Muscle layer of duodenum (tissue), 2 donors: ENCODE measurements around the gene FHL3.
A peak's percentile ranks its signal among the peaks of the same experiment; 100 is the strongest.

Source experiments
- H3K27ac ChIP-seq: one replicate; pipeline ENCODE4 v1.7.0; 2013; ENCODE audit warnings: mild to moderate bottlenecking, low read length
- H3K27me3 ChIP-seq: one replicate; pipeline ENCODE4 v1.7.0; 2013; ENCODE audit warnings: low read depth, mild to moderate bottlenecking, control low read depth, low read length
- H3K36me3 ChIP-seq, 2 donors: one replicate each; pipeline ENCODE4 v1.7.0; 2013; ENCODE audit warnings: low read length in 2 of 2, control low read depth in 1 of 2, mild to moderate bottlenecking in 1 of 2; ENCODE audit not compliant: insufficient read depth in 2 of 2, control insufficient read depth in 1 of 2
- H3K4me1 ChIP-seq, 2 donors: one replicate each; pipeline ENCODE4 v1.7.0; 2013; ENCODE audit warnings: low read length in 2 of 2, mild to moderate bottlenecking in 2 of 2, control low read depth in 1 of 2, moderate library complexity in 1 of 2; ENCODE audit not compliant: insufficient read depth in 2 of 2, control insufficient read depth in 1 of 2
- H3K4me3 ChIP-seq, 2 donors: one replicate each; pipeline ENCODE4 v1.7.0; 2013; ENCODE audit warnings: low read length in 2 of 2, low read depth in 1 of 2, mild to moderate bottlenecking in 1 of 2
- H3K9me3 ChIP-seq, 2 donors: one replicate each; pipeline ENCODE4 v1.7.0; 2013; ENCODE audit warnings: low read length in 2 of 2, control low read depth in 1 of 2, mild to moderate bottlenecking in 1 of 2; ENCODE audit not compliant: control insufficient read depth in 1 of 2
- donor health status: healthy.

The FHL3 gene, protein sequence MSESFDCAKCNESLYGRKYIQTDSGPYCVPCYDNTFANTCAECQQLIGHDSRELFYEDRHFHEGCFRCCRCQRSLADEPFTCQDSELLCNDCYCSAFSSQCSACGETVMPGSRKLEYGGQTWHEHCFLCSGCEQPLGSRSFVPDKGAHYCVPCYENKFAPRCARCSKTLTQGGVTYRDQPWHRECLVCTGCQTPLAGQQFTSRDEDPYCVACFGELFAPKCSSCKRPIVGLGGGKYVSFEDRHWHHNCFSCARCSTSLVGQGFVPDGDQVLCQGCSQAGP

DNA sequence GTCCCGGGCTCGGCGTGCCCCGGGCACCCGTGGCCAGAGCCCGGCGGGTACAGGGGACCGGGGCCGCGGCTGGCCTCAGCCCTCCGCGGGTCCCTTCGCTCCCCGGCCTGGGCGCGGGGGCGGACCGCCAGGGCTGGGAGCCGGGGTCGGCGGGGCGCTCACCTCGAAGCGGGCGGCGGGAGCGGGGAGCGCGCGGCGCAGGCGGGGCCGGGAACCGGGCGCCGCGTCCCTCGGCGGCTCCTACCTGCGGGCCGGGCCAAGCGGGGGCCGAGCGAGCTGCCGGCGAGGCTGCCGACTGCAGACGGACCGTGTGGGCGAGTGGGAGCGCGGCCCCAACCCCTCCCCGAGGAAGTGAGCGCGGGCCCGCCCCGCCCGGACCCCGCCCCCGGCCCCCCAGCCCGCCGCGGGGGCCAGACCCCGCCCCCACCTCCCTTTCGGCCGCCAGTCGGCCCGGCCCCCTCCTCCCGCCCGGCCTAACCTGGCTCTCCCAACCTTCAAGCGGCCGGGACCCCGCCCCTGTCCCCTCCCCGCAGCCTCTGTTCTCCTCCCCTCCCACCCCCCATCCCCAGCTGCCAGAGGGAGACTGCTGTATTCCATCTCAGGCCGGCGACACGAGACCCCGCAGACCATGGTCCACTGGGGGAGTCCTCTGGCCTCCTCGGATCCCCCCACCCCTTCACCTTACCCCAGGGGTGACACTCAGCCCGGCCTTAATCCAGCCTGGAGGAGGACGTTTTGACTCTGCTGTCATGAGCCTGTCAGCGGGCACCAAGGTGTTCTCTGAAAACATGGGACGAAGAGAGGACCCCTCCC is at the start of gene FHL3:
Gene FHL3 (minus strand): TSS at position 320 of the 813 bp plus-strand sequence. CDS start 6,102 bp downstream, outside the sequence.
- Histone ChIP-seq H3K27ac (peak within 1 kb of the TSS; percentile 85), H3K4me1 (peaks cover 11 to 31% of the 10 kb centered on the region in 2 donors), H3K27me3 (no peaks in the 10 kb centered on the region), H3K36me3 (peaks cover 0 to 6% of the 10 kb centered on the region in 2 donors), H3K9me3 (no peaks in the 10 kb centered on the region), H3K4me3 (peak within 1 kb of the TSS; percentile 68 to 77)

DNA sequence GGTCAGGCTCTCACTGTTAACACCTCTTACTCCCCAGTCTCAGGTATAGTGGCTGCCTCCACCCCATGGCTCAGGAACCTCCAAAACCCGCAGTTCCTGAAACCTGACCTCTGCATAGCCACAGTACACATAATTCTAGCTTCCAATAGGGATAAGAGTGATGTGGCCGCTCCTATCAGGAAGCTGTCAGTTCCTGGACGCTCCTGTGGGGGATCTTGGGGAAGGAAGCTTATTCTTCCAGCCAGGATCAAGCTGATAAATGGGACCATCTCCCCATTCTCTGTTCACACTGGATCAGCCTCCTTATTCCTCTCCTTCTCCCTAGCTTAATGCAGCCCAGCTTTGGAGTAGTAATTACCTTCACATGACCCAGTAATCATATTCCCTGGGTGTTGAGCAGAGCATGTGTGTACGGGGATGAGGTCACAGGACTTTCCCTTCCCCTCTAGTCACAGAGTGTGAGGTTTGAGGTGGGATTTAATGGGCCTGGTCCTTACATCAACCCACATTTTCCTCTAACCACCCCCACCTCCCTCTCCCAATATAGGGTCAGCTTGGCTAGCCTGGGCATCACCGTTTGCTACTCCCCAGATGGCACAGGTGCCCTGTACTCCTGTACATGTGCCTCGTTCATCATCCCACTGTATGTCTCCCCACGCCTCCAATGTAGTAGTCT is 48.2 kb upstream of the FHL3 start:
- Histone ChIP-seq H3K27ac (no peak overlapping the region), H3K9me3 (no peaks in the 10 kb centered on the region), H3K27me3 (peaks cover under 1% of the 10 kb centered on the region), H3K4me3 (no peak overlapping the region), H3K36me3 (no peaks in the 10 kb centered on the region), H3K4me1 (no peaks in the 10 kb centered on the region)

DNA sequence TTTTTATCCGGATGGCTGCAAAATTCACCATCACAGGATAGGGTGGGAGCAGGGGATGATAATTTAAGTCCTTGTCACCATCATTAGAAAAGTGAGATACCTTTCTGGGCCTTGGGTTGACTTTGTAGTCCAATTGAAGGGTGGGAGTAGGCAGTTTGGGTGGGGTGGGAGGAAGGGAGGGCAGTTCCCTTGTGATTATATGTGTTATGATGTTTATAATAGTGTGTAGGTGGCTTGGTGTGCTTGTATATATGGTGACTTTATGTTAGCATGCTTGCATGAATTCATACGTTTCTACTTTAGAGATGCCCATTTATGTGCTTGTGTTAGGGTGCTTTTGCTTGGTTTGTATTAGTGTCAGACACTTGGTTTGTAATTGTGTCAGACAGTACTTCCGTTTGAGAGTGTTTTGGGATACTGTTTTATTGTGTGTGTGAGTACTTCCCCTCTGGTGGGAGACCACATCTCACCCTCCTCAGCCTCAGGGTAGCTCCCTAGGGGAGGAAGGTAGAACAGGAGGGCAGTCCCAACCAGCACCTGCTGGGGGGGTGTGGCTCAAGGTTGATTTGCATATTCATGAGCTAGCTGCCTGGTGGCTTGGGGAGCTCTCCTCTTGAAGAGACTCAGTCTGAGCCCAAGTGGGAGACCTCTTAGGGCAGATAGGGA is 47.6 kb upstream of the FHL3 start:
- no peak overlapping the region for H3K27ac ChIP-seq
- H3K27me3 ChIP-seq: peaks cover 7% of the 10 kb centered on the region
- no peaks in the 10 kb centered on the region for H3K36me3 ChIP-seq
- H3K9me3 ChIP-seq: no peaks in the 10 kb centered on the region
- H3K4me3 ChIP-seq: no peak overlapping the region
- H3K4me1 ChIP-seq: peaks cover 2 to 3% of the 10 kb centered on the region in 2 donors

DNA sequence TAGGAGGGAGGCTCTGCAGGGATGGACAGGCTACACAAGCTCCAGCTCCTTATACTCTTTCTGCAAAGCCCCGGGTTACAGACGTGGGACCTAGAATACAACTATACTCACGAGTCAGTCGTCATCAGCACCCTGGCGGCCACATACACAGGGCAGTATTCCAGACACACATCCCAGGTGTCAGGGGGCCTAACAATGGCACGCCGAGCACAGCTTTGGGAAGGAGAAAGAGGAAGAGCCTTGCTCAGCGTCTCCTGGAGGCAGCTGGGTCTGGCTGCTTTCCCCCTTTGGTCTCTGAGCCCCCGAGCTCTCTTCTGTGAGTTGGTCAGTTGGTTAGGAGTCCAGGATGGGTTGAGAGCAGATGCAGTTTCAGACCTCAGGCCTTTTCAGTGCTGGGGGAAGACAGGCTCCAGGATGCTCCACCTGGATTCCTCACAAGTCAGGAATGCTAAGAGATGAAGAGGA is 45.8 kb upstream of the FHL3 start:
- H3K36me3 ChIP-seq: no peaks in the 10 kb centered on the region
- peaks cover 4 to 10% of the 10 kb centered on the region in 2 donors for H3K4me1 ChIP-seq
- H3K27ac ChIP-seq: no peak overlapping the region
- no peaks in the 10 kb centered on the region for H3K9me3 ChIP-seq
- no peak overlapping the region for H3K4me3 ChIP-seq
- peaks cover 13% of the 10 kb centered on the region for H3K27me3 ChIP-seq

DNA sequence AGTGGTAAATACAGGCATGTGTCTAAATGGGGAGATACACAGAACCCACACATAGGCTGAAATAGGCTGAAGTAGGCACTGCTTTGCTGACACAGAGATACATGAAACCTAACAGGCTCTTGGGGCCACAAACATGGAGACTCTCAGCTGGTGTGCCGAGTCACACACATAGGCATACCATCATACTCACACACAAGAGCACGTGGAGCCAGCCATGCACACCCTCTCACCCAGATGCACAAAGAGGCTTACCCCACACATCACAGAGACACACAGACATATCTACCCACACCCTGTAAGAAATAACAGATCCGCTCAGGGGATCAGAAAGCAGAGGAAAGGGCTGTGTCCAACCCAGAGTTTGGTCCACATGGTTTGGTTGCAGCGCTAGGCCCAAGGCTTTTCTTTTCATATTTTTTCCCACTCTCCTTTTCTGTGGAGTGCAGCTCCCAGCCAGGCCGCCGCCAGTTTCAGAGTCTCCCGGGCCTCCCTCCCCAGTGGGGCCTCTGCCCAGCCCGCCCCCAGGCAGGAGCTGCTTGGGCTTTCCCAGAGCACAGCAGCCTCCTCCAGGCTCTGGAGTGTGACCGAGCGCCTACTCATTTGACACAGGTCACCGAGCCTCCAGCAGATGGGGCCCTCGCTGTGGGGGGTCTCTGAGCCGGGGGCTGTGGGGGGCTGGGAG is 45.2 kb upstream of the FHL3 start:
- Histone ChIP-seq H3K27ac (no peak overlapping the region), H3K4me1 (peaks cover 4 to 14% of the 10 kb centered on the region in 2 donors), H3K27me3 (peaks cover 16% of the 10 kb centered on the region), H3K9me3 (no peaks in the 10 kb centered on the region), H3K36me3 (no peaks in the 10 kb centered on the region), H3K4me3 (no peak overlapping the region)

DNA sequence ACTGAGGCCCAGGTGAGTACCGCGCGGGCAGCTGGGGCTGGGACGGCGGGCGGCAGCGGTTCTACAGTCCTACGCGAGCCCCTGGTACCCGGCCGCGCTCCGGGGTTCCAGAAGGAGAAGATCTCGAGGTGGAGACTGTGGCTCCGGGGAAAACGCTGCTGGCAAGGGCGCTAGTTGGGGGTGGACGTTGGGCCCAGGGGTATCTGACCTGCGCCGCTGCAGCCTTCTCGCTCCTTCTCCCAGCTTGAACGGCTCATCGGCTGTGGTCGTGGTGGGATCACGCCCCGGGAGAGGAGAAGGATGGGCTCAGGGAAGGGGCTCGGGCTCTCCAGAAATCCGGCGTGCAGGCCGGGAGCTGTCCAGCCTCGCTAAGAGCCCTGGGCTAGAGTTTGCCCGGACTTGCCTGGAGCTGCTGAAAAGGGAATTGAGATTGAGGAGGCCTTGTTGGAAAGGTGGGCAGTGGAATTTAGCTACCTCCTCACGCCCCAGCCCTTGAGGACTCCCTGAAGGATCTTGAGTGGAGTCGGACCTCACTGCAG is 42.4 kb upstream of the FHL3 start:
- Histone ChIP-seq H3K4me3 (peak overlapping the region; percentile 42 to 79), H3K27ac (no peak overlapping the region), H3K27me3 (peaks cover 40% of the 10 kb centered on the region), H3K9me3 (no peaks in the 10 kb centered on the region), H3K36me3 (no peaks in the 10 kb centered on the region), H3K4me1 (peaks cover 4 to 28% of the 10 kb centered on the region in 2 donors)

DNA sequence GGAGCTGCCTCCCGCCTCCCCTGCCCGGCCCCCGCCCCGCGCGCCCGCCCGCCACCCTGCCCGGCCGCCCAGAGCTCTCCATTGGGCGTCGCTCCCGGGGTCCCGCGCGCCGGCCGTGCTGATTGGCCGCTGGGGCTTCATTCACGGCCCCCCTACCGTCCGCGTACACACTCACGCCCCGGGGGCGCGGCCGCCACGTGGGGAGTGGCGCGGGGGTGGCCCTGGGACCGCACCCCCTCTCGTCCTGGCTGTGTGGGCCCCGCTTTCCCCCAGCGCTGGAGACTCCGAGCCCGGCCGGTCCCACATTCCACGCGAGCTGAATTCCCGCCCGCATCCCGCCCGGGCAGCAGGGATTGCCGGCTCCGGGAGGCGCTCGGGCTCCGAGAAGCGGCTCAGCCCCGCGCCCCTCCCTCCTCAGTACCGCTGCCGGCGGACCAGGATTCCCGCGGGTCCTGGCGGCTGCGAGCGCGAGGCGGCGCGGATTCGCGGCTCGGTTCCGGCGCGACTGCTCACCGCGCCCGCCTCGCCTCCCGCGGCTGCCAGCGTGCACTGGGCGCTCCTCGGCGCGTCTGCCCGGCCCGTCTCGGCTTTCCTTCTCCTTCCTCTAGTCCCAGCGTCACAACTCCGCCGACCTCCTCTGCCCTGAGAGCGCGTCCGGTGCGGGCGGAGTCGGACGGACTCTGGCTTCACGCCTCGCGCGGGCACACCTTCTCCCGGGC is 41.7 kb upstream of the FHL3 start:
- H3K27ac ChIP-seq: no peak overlapping the region
- peaks cover 4 to 28% of the 10 kb centered on the region in 2 donors for H3K4me1 ChIP-seq
- no peaks in the 10 kb centered on the region for H3K36me3 ChIP-seq
- H3K4me3 ChIP-seq: peak overlapping the region; percentile 42 to 79
- peaks cover 46% of the 10 kb centered on the region for H3K27me3 ChIP-seq
- no peaks in the 10 kb centered on the region for H3K9me3 ChIP-seq

DNA sequence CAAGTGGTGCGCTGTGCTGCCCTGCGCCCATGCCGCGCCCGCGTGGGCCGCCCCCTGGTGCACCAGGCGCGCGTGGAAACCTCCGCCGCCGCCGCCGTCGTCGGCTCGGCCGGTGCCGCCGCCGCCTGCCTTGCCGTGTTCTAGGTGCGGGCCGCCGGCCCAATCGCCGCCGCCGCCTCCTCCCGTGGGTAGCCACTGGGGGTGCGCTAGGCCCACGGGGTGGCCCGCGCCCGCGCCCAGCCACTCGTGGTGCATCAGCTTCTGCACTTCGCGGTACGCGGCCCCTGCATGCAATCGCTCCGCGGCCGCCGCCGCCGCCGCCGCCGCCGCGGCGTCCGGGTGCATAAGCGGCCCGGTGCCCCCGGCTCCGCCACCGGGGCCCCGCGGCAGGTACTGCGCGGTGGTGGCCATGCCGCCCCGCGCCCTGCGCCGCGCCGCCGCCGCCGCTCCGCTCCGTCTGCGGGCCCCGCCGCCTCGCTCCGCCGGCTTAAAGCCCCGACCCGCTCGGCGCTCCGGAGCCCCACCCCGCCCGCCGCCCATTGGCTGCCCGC is 41.1 kb upstream of the FHL3 start, which contains the start of gene POU3F1:
Gene POU3F1 (minus strand): TSS at position 461 of the 551 bp plus-strand sequence. CDS start 50 bp downstream, at position 411.
- H3K4me1 ChIP-seq: peaks cover 4 to 28% of the 10 kb centered on the region in 2 donors
- H3K4me3 ChIP-seq: peak within 1 kb of the TSS; percentile 42 to 79
- H3K9me3 ChIP-seq: no peaks in the 10 kb centered on the region
- H3K27ac ChIP-seq: no peak within 1 kb of the TSS
- peaks cover 51% of the 10 kb centered on the region for H3K27me3 ChIP-seq
- no peaks in the 10 kb centered on the region for H3K36me3 ChIP-seq

DNA sequence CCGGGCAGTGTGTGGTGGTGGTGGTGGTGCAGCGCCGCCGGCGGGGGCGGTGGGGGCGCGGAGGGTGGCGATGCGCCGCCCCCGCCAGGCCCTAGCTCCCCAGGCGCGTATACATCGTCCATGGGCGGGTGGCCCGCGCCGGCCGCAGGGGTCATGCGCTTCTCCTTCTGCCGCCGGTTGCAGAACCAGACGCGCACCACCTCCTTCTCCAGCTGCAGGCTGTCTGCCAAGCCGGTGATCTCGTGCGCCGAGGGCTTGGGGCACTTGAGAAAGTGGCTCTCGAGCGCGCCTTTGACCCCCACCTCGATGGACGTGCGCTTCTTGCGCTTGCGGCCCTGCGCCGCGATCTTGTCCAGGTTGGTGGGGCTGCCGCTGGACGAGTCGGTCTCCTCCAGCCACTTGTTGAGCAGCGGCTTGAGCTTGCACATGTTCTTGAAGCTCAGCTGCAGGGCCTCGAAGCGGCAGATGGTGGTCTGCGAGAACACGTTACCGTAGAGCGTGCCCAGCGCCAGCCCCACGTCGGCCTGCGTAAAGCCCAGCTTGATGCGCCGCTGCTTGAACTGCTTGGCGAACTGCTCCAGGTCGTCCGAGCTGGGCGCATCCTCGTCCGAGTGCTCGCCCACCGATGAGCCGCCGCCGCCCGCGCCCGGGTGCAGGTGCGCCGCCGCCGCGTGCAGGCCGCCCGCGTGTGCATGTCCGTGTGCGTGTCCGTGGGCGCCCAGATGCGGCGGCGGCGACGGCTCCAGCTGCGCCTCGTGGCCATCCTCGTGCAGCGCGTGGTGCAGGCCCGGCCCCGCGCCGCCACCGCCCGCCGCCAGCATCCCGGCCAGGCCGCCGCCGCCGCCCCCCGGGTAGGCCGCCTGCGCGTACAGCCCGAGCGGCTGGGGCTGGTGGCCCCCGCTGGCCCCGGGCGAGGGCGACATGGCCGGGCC is 40.4 kb upstream of the FHL3 start:
- Histone ChIP-seq H3K36me3 (no peaks in the 10 kb centered on the region), H3K4me1 (peaks cover 4 to 28% of the 10 kb centered on the region in 2 donors), H3K27me3 (peaks cover 57% of the 10 kb centered on the region), H3K27ac (no peak overlapping the region), H3K9me3 (no peaks in the 10 kb centered on the region), H3K4me3 (peak overlapping the region in 1 of 2 donors; percentile 25)
